OCI-LY3 (cell line): ENCODE data around the gene DYRK2.

Experiments
- H2AFZ ChIP-seq: fragments of 200-600, 300-600 bp; shearing (Covaris generic); 2 replicates; pipeline ENCODE4 v1.6.0; 2014; ENCODE audit warnings: antibody characterized with exemption, low read depth, low read length
- H3K27ac ChIP-seq: fragments of 200-600, 300-600 bp; sonication (generic); 2 replicates; pipeline ENCODE4 v1.5.1; 2014; ENCODE audit warnings: mild to moderate bottlenecking, low read length, moderate library complexity, mixed read lengths
- H3K27me3 ChIP-seq: fragments of 200-600, 300-600 bp; sonication (generic); 2 replicates; pipeline ENCODE4 v1.6.1; 2014; ENCODE audit warnings: low read depth, low read length, mixed read lengths
- H3K36me3 ChIP-seq: fragments of 200-600, 300-600 bp; sonication (generic); replicated peaks from 2 replicates; pipeline ENCODE3; 2014; ENCODE audit warnings: low read depth, low read length, mixed read lengths
- H3K4me1 ChIP-seq: fragments of 300-600, 200-600 bp; sonication (generic); 2 replicates; pipeline ENCODE4 v1.6.1; 2014; ENCODE audit warnings: low read length, mixed read lengths
- H3K4me2 ChIP-seq: fragments of 200-600, 300-600 bp; sonication (generic); 2 replicates; pipeline ENCODE4 v1.6.1; 2014; ENCODE audit warnings: low read length, mixed read lengths
- H3K4me3 ChIP-seq: fragments of 300-600, 200-600 bp; sonication (generic); 2 replicates; pipeline ENCODE4 v1.5.1; 2014; ENCODE audit warnings: antibody characterized with exemption, mild to moderate bottlenecking, low read length, moderate library complexity
- H3K79me2 ChIP-seq: fragments of 300-600, 200-600 bp; shearing (Covaris generic); 2 replicates; pipeline ENCODE4 v1.6.1; 2014; ENCODE audit warnings: mild to moderate bottlenecking, low read length, mixed read lengths
- H3K9ac ChIP-seq: fragments of 300-600, 200-600 bp; shearing (Covaris generic); 2 replicates; pipeline ENCODE4 v1.6.0; 2014; ENCODE audit warnings: mild to moderate bottlenecking, low read length, moderate library complexity
- H3K9me3 ChIP-seq: fragments of 200-600, 300-600 bp; shearing (Covaris generic); 2 replicates; pipeline ENCODE4 v1.6.1; 2014; ENCODE audit warnings: low read length, mixed read lengths; ENCODE audit not compliant: insufficient read depth
- H4K20me1 ChIP-seq: fragments of 200-600, 300-600 bp; sonication (generic); 2 replicates; pipeline ENCODE4 v1.6.1; 2016; ENCODE audit warnings: low read length, mixed read lengths; ENCODE audit not compliant: insufficient read depth
- EZH2phosphoT487 ChIP-seq: fragments of 200-600 bp; shearing (Covaris generic); IDR thresholded peaks from 2 replicates; pipeline ENCODE4 v1.6.1; 2018; ENCODE audit warnings: antibody characterized with exemption, mixed run types, low read depth
- TF ChIP-seq, protein P1 (sequence below): fragments of 200-600, 300-600 bp; sonication (generic); IDR thresholded peaks from 2 replicates; pipeline ENCODE4 v1.5.1; 2014; ENCODE audit warnings: antibody characterized with exemption, low read length, low read depth

Gene DYRK2

DNA sequence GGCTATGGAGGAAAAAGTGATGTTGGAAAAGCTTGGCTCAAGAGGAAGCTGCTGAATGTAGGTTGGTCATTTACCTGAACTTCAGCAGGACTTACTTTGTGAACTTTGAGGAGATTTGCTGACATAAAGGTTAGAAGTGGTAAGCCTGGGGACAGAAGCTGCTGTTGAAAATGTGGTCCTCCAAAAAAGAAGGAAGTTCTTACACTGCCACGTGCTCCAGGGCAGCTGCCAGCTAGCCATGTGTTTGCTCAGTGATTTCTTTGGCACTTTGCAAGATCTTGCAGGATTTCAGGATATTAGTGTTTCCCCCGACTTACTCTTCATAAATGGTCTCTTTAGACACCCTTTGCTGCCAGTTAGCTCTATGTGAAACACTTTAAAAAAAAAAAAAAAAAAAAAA, 14.8 kb upstream of the DYRK2 start:
- peaks cover 23% of the 10 kb centered on the region for H3K4me1 ChIP-seq
- H3K79me2 ChIP-seq = no peaks in the 10 kb centered on the region

DNA sequence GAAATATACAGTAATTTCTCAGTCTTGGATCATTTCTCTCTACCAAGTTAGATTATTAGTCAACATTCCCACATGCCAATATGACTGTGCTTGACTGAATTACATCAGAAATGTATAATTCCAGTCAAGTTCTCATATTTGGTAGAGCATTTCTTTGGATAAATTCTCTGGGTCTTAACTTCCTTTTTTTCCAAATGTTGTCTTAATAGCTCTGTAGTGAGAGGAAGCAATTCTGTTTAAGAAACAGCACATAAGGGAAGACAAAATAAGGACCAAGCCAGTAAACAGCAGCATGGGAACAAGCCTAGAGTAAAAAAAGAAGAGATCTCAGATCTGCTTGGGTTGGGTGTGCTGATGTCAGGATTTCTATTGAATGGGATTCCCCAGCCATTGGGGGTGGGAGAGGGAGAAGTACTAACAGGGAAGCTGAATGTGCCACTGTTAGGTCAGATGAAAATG, 14.2 kb upstream of the DYRK2 start:
- Histone ChIP-seq H3K27me3 (0 out of 2 replicates have a peak, but pooled peaks cover 1% of the 10 kb centered on the region), H3K9ac (no peak overlapping the region), H3K9me3 (no peaks in the 10 kb centered on the region), H4K20me1 (no peaks in the 10 kb centered on the region), H3K4me1 (peaks cover 23% of the 10 kb centered on the region), H3K79me2 (no peaks in the 10 kb centered on the region), H3K36me3 (no peaks in the 10 kb centered on the region), H3K4me2 (no peak overlapping the region), H2AFZ (no peak overlapping the region), H3K4me3 (no peak overlapping the region), H3K27ac (no peak overlapping the region)
- no peak for TF ChIP-seq EZH2phosphoT487
- TF ChIP-seq, protein P1, sequence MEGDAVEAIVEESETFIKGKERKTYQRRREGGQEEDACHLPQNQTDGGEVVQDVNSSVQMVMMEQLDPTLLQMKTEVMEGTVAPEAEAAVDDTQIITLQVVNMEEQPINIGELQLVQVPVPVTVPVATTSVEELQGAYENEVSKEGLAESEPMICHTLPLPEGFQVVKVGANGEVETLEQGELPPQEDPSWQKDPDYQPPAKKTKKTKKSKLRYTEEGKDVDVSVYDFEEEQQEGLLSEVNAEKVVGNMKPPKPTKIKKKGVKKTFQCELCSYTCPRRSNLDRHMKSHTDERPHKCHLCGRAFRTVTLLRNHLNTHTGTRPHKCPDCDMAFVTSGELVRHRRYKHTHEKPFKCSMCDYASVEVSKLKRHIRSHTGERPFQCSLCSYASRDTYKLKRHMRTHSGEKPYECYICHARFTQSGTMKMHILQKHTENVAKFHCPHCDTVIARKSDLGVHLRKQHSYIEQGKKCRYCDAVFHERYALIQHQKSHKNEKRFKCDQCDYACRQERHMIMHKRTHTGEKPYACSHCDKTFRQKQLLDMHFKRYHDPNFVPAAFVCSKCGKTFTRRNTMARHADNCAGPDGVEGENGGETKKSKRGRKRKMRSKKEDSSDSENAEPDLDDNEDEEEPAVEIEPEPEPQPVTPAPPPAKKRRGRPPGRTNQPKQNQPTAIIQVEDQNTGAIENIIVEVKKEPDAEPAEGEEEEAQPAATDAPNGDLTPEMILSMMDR = no peak

More for the DNA sequence above, 14.8 kb upstream of the DYRK2 start:
- no peak for TF ChIP-seq EZH2phosphoT487
- TF ChIP-seq, protein P1 = no peak
- H3K4me3 ChIP-seq = no peak overlapping the region
- no peaks in the 10 kb centered on the region for H4K20me1 ChIP-seq
- no peak overlapping the region for H2AFZ ChIP-seq
- H3K27ac ChIP-seq = no peak overlapping the region
- no peaks in the 10 kb centered on the region for H3K27me3 ChIP-seq
- H3K4me2 ChIP-seq = no peak overlapping the region
- H3K9ac ChIP-seq = no peak overlapping the region
- H3K36me3 ChIP-seq = no peaks in the 10 kb centered on the region
- H3K9me3 ChIP-seq = no peaks in the 10 kb centered on the region

DNA sequence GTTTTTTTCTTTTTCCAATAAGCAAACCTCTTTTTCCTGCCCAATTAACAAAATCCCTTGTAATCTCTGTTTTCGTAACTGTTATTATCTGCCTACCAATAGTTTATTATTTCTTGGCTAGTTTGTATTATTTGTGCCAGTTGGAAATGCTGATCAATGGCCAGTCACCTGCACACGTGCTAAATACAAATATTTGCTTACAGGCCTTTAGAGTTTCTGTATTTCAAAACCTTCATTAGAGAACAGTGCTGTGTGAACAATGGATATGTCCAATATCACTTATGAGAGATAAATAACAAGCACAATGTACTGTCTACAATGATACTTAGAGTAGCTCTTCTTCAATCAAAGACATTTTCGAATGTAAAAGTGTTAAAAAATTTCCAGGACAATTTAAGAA, 10.8 kb upstream of the DYRK2 start:
- no peaks in the 10 kb centered on the region for H4K20me1 ChIP-seq
- H3K36me3 ChIP-seq = no peaks in the 10 kb centered on the region
- TF ChIP-seq, protein P1 = no peak
- no peak overlapping the region for H3K4me2 ChIP-seq
- peaks cover 10% of the 10 kb centered on the region for H3K4me1 ChIP-seq
- no peaks in the 10 kb centered on the region for H3K9me3 ChIP-seq
- H3K27ac ChIP-seq = no peak overlapping the region
- H3K4me3 ChIP-seq = no peak overlapping the region
- no peaks in the 10 kb centered on the region for H3K79me2 ChIP-seq
- peaks cover 15% of the 10 kb centered on the region; the same call in 1 of the 2 replicates for H3K27me3 ChIP-seq
- H3K9ac ChIP-seq = no peak overlapping the region
- no peak overlapping the region for H2AFZ ChIP-seq

DNA sequence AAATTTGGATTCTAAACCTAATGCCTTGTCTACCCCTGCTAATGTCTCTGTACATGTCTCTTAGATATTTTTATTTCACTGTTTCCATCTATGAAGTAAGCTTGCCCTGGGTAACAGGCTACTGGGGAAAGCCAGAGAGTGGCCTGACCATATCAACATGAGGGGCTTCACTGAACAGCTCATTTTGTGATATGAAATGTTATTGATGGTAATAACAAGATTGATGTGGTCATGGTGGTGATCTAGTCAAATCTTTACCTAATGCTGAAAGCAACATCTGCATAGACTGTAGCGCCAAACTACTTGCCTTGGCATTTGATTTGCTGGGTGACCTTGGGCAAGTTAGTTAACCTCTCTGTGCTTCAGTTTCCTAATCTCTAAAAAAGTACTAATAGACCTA, 9.9 kb upstream of the DYRK2 start:
- Histone ChIP-seq H3K27ac (no peak overlapping the region), H3K79me2 (no peaks in the 10 kb centered on the region), H3K4me3 (no peak overlapping the region), H4K20me1 (no peaks in the 10 kb centered on the region), H3K4me1 (peaks cover 9% of the 10 kb centered on the region), H3K9ac (no peak overlapping the region), H3K9me3 (no peaks in the 10 kb centered on the region), H3K27me3 (peaks cover 15% of the 10 kb centered on the region; the same call in 1 of the 2 replicates), H3K36me3 (no peaks in the 10 kb centered on the region), H2AFZ (no peak overlapping the region), H3K4me2 (no peak overlapping the region)
- TF ChIP-seq EZH2phosphoT487 = no peak
- TF ChIP-seq, protein P1 = no peak
